HCT116 (cell line): ENCODE measurements around the gene CBX8. TPM values are rescaled to one million over a fixed set of nuclear protein-coding genes. Genes with fewer than 3 reads are reported as not detected.
A peak's percentile ranks its signal among the peaks of the same experiment; 100 is the strongest.

Experiments
- ATAC-seq: fragments of 200-7000 bp; cut with Tn5 transposase; 2 replicates; pipeline ENCODE4 v1.9.1; 2020; ENCODE audit warnings: mild to moderate bottlenecking, moderate library complexity
- BruUV-seq: library from RNA; stranded (reverse); fragments of 400-500 nt; replicated peaks from 2 replicates; lab custom pipeline; 2021; lab: Mats Ljungman, UMichigan
- CTCF ChIA-PET: fragments of 300-600 bp; sonication (Branson Sonifier 250); formaldehyde crosslinking; loops from one replicate; lab custom pipeline; 2021; ENCODE audit warnings: antibody characterized with exemption; lab: Charles Lee
- POLR2A ChIA-PET: fragments of 300-600, 350-600 bp; sonication (Branson Sonifier 250); formaldehyde crosslinking; loops from one replicate; lab custom pipeline; 2021; ENCODE audit warnings: antibody characterized with exemption; lab: Charles Lee
- RAD21 ChIA-PET, 2 experiments: fragments of 300-600 bp; sonication (Branson Sonifier 250); formaldehyde crosslinking; loops; one replicate each; lab custom pipeline; 2023; ENCODE audit warnings: low total read pairs in 2 of 2; ENCODE audit not compliant: uncharacterized antibody in 2 of 2, unreplicated experiment in 2 of 2, low non-redundant PET in 1 of 2; lab: Charles Lee
- DNase-seq: peaks from one replicate; pipeline ENCODE4 v3.0.0-alpha.2; 2010; ENCODE audit warnings: low read depth, low spot score
- H2AFZ ChIP-seq: fragments of 200-600 bp; shearing (Covaris generic), sonication (generic); 2 replicates; pipeline ENCODE4 v1.6.1; 2017; ENCODE audit warnings: low read depth, mixed run types, mixed read lengths, antibody characterized with exemption, low read length; ENCODE audit not compliant: poor library complexity, severe bottlenecking
- H3K27ac ChIP-seq: 2 replicates; pipeline ENCODE4 v1.5.1; 2012; ENCODE audit warnings: low read depth, low read length
- H3K27me3 ChIP-seq: fragments of 200-600 bp; sonication (generic); 2 replicates; pipeline ENCODE4 v1.6.1; 2016; ENCODE audit warnings: mixed run types, low read length, mixed read lengths; ENCODE audit not compliant: insufficient read depth
- H3K36me3 ChIP-seq, 2 experiments: fragments of 200-500 bp in 1 of 2; fragments of 200-600 bp in 1 of 2; sonication (Bioruptor generic) in 1 of 2; sonication (generic) in 1 of 2; 2 replicates each; pipeline versions ENCODE4 v1.5.1 to v1.6.1; 2014 to 2016; ENCODE audit warnings: low read length in 2 of 2, inconsistent platforms in 1 of 2, mixed read lengths in 1 of 2, mixed run types in 1 of 2; ENCODE audit not compliant: insufficient read depth in 2 of 2, control insufficient read depth in 1 of 2
- H3K4me1 ChIP-seq, 2 experiments: fragments of 200-600 bp in 1 of 2; sonication (generic) in 1 of 2; 2 replicates each; pipeline versions ENCODE4 v1.5.1 to v1.6.1; 2012 to 2017; ENCODE audit warnings: low read length in 2 of 2, inconsistent platforms in 1 of 2, mild to moderate bottlenecking in 1 of 2, mixed read lengths in 1 of 2, mixed run types in 1 of 2, moderate library complexity in 1 of 2; ENCODE audit not compliant: insufficient read depth in 2 of 2, control insufficient read depth in 1 of 2
- H3K4me2 ChIP-seq: fragments of 200-600 bp; sonication (generic); 2 replicates; pipeline ENCODE4 v1.6.1; 2017; ENCODE audit warnings: mixed run types, low read length, mixed read lengths
- H3K4me3 ChIP-seq, 2 experiments: fragments of 200-600 bp in 1 of 2; sonication (generic) in 1 of 2; replicated peaks in 1 of 2; 2 replicates each; pipeline ENCODE4 v1.5.1; 2011 to 2016; ENCODE audit warnings: low read length in 2 of 2, control low read depth in 1 of 2, low read depth in 1 of 2, mild to moderate bottlenecking in 1 of 2, mixed read lengths in 1 of 2, mixed run types in 1 of 2
- H3K79me2 ChIP-seq: fragments of 200-600 bp; sonication (generic); 2 replicates; pipeline ENCODE4 v1.6.1; 2017; ENCODE audit warnings: mild to moderate bottlenecking, mixed run types, low read length, moderate library complexity, mixed read lengths; ENCODE audit not compliant: insufficient read depth
- H3K9ac ChIP-seq: fragments of 200-600 bp; sonication (generic); 2 replicates; pipeline ENCODE4 v1.6.1; 2016; ENCODE audit warnings: low read length, mixed read lengths
- H3K9me2 ChIP-seq: fragments of 200-600 bp; sonication (generic), shearing (Covaris generic); 2 replicates; pipeline ENCODE4 v1.6.1; 2017; ENCODE audit warnings: mixed run types, mild to moderate bottlenecking, moderate library complexity; ENCODE audit not compliant: insufficient read depth
- H3K9me3 ChIP-seq, 2 experiments: fragments of 200-500 bp in 1 of 2; fragments of 200-600 bp in 1 of 2; sonication (Bioruptor generic) in 1 of 2; sonication (generic) in 1 of 2; 2 replicates each; pipeline ENCODE4 v1.6.1; 2014 to 2017; ENCODE audit warnings: low read length in 2 of 2, mixed read lengths in 2 of 2, inconsistent platforms in 1 of 2, low read depth in 1 of 2, mild to moderate bottlenecking in 1 of 2, mixed run types in 1 of 2, moderate library complexity in 1 of 2; ENCODE audit not compliant: control insufficient read depth in 1 of 2, insufficient read depth in 1 of 2
- H4K20me1 ChIP-seq: fragments of 200-600 bp; sonication (generic), shearing (Covaris generic); 2 replicates; pipeline ENCODE4 v1.6.1; 2017; ENCODE audit warnings: mixed run types, mild to moderate bottlenecking, moderate library complexity; ENCODE audit not compliant: insufficient read depth
- CTCF ChIP-seq, 3 experiments: fragments of 200-600 bp in 1 of 3; sonication (generic) in 1 of 3; IDR thresholded peaks in 2 of 3; conservative IDR thresholded peaks in 1 of 3; 2 replicates each; pipeline ENCODE4 v1.5.1; 2012 to 2017; ENCODE audit warnings: low read depth in 2 of 3, low read length in 2 of 3, antibody characterized with exemption in 1 of 3, borderline replicate concordance in 1 of 3, control low read depth in 1 of 3, mild to moderate bottlenecking in 1 of 3, mixed read lengths in 1 of 3, mixed run types in 1 of 3, moderate library complexity in 1 of 3; ENCODE audit not compliant: insufficient read depth in 1 of 3
- EGR1 ChIP-seq: IDR thresholded peaks from 2 replicates; pipeline ENCODE4 v1.6.1; 2012; ENCODE audit warnings: low read depth
- POLR2A ChIP-seq: IDR thresholded peaks from 2 replicates; pipeline ENCODE4 v1.7.0; 2011; ENCODE audit warnings: borderline replicate concordance; ENCODE audit not compliant: insufficient read depth, insufficient read length; ENCODE audit errors: extremely low read depth
- TCF7L2 ChIP-seq: IDR thresholded peaks from 2 replicates; pipeline ENCODE4 v1.7.0; 2011; ENCODE audit warnings: borderline replicate concordance, inconsistent platforms; ENCODE audit not compliant: insufficient read depth, insufficient read length; ENCODE audit errors: extremely low read depth
- ZFX ChIP-seq: fragments of 450-650 bp; IDR thresholded peaks from 2 replicates; pipeline ENCODE4 v1.6.1; 2017
- intact Hi-C: fragments of 100-400 bp; cut with micrococcal nuclease; formaldehyde crosslinking; loops from 2 replicates; pipeline ENCODE4 v1.10.0; 2022
- total RNA-seq: library from RNA; stranded (reverse); gene quantifications from one replicate; pipeline ENCODE4 v1.2.1, GENCODE V29; 2021; ENCODE audit not compliant: unreplicated experiment

Gene CBX8
- total RNA-seq, 1 experiment from 2014 or later = 29.0 TPM

GRCh38 chr17:79839356-79840268 lies 42.7 kb upstream of the CBX8 start, which contains the start of gene CBX4 (continued):
- peak; percentile 75 to 96 (median 81) for TF ChIP-seq CTCF (IDR thresholded peaks at IDR 0.05 in 2 of 3, conservative IDR thresholded peaks at IDR 0.05 in 1 of 3; ENCODE audit: borderline replicate concordance in 1 of 3, insufficient read depth in 1 of 3, low read depth in 2 of 3, low read length in 2 of 3)
- peak; percentile 54 for TF ChIP-seq TCF7L2

- Histone ChIP-seq H3K79me2 (peaks cover 45% of the 10 kb centered on the region), H3K9me2 (no peaks in the 10 kb centered on the region), H3K27ac (peak overlapping the region; percentile 94), H3K4me1 (peaks cover 39 to 52% of the 10 kb centered on the region in 2 experiments), H3K4me2 (peak overlapping the region; percentile 94), H3K27me3 (no peaks in the 10 kb centered on the region), H3K36me3 (peaks cover 5 to 15% of the 10 kb centered on the region in 2 experiments; a peak in 2 of 4 replicates), H3K9ac (peak overlapping the region; percentile 79), H4K20me1 (peaks cover 4% of the 10 kb centered on the region; the same call in 1 of the 2 replicates), H2AFZ (no peak overlapping the region), H3K9me3 (no peaks in the 10 kb centered on the region), H3K4me3 (peak overlapping the region; percentile 84 to 95)
- intact Hi-C loops = loop anchor here (2.0 kb wide), 2 partner anchors 28 to 150 kb away; no protein-coding TSS in a partner anchor
- RAD21 ChIA-PET = interaction anchor here (0.6 to 1.0 kb wide), 5 partner anchors 27 to 393 kb away, joined by 3 to 10 read pairs (median 4); partner anchors contain the start of gene CBX8 (in 1 of the 2)
- DNase-seq (no peak), ATAC-seq (peak; percentile 6)
- TF ChIP-seq POLR2A = no peak
- 0 out of 2 replicates have a peak, but pooled peaks have one; percentile 45 for TF ChIP-seq ZFX
- peak; percentile 31; the same call in 1 of the 2 replicates for TF ChIP-seq EGR1
- BruUV-seq = no TSS peak
- POLR2A ChIA-PET = interaction anchor here (0.6 to 2.9 kb wide), 37 partner anchors 8 to 1629 kb away, joined by 3 to 73 read pairs (median 5); partner anchors contain the start of gene CBX8
- CTCF ChIA-PET = interaction anchor here (0.6 to 4.5 kb wide), 34 partner anchors 8 to 1524 kb away, joined by 3 to 67 read pairs (median 4); partner anchors contain the start of gene CBX8
Observed at GRCh38 chr17:79838522-79839274, 41.8 kb upstream of the CBX8 start.
